Spinal cord (tissue), 10 donors: Measurements from ENCODE around the gene LTBP1. TPM values are rescaled to one million over a fixed set of nuclear protein-coding genes. Genes with fewer than 3 reads are reported as not detected.

Source experiments
- DNase-seq, 6 donors: peaks; one replicate each; pipeline versions ENCODE4 v3.0.0 to v3.0.0-alpha.2; 2013 to 2015; ENCODE audit warnings: low spot score in 6 of 6, low read depth in 4 of 6
- H3K27ac ChIP-seq: one replicate; pipeline ENCODE4 v1.5.1; 2013; ENCODE audit warnings: low read depth, low read length, control low read depth
- H3K27me3 ChIP-seq: one replicate; pipeline ENCODE4 v1.6.1; 2013; ENCODE audit warnings: low read length; ENCODE audit not compliant: control insufficient read depth, insufficient read depth
- H3K36me3 ChIP-seq: one replicate; pipeline ENCODE4 v1.6.1; 2013; ENCODE audit warnings: low read length; ENCODE audit not compliant: control insufficient read depth, insufficient read depth
- H3K4me1 ChIP-seq: one replicate; pipeline ENCODE4 v1.6.1; 2013; ENCODE audit warnings: low read length; ENCODE audit not compliant: control insufficient read depth, insufficient read depth
- H3K4me3 ChIP-seq: one replicate; pipeline ENCODE4 v1.5.1; 2013; ENCODE audit warnings: low read depth, low read length, control low read depth
- H3K9me3 ChIP-seq: one replicate; pipeline ENCODE4 v1.6.1; 2013; ENCODE audit warnings: low read length; ENCODE audit not compliant: control insufficient read depth, insufficient read depth
- WGBS: methylation state at CpG from one replicate; pipeline ENCODE4 v1.1.5; 2013; ENCODE audit warnings: missing lambda C conversion rate; ENCODE audit not compliant: insufficient coverage; 5-methylcytosine and 5-hydroxymethylcytosine counted together
- polyA plus RNA-seq, 2 donors: library from polyadenylated mRNA; unstranded; fragments of 120-200 nt; gene quantifications; one replicate each; pipeline ENCODE4 v1.2.1, GENCODE V29; 2013; ENCODE audit not compliant: insufficient read length in 2 of 2
- total RNA-seq, 2 donors: library from RNA; depleted of rRNA in 1 of 2; stranded (reverse); fragments of 120-200 nt in 1 of 2; fragments of >200 nt in 1 of 2; gene quantifications; one replicate each; pipeline versions ENCODE4 v1.2.3 to v1.2.4, GENCODE V29; 2013 to 2014
- donor health status: healthy.

The LTBP1 gene
- total and polyA plus RNA-seq, 4 donors: 22.7 to 83.0 (median 51.7) TPM

GRCh38 chr2:33395655-33396249 lies 449.0 kb downstream of the LTBP1 start:
- no peak for DNase-seq
- H3K27ac ChIP-seq: no peak overlapping the region
- H3K4me3 ChIP-seq: no peak overlapping the region

DNA sequence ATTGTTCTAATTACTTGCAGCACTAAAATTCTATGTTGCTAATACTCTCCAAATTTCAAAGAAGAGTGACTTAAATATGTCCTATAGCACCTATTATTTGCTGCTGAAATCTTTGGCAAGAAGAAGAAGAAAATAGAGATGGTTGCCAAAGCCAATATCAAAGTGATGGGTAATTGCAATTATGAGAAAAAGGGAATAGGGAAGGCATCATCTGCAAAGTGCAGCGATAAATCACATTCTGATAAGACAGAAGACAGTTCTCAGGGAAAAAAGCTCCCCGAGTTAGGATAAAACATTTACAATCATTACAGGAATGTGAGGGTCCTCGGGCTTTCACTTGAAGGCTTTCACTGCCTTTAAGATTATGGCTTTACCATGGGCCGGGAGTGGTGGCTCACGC lies 457.6 kb downstream of the LTBP1 start:
- no peak overlapping the region for H3K27ac ChIP-seq
- no peak overlapping the region for H3K4me3 ChIP-seq
- peak in 1 of 6 donors; percentile 60 for DNase-seq
- H3K4me1 ChIP-seq: no peaks in the 10 kb centered on the region
- H3K9me3 ChIP-seq: no peaks in the 10 kb centered on the region
- no peaks in the 10 kb centered on the region for H3K36me3 ChIP-seq
- no peaks in the 10 kb centered on the region for H3K27me3 ChIP-seq
- 90% methylated on average over 3 of the region's 5 CpGs for WGBS

More at GRCh38 chr2:33395655-33396249, 449.0 kb downstream of the LTBP1 start:
- H3K9me3 ChIP-seq: no peaks in the 10 kb centered on the region
- no peaks in the 10 kb centered on the region for H3K36me3 ChIP-seq
- peaks cover 4% of the 10 kb centered on the region for H3K4me1 ChIP-seq
- H3K27me3 ChIP-seq: no peaks in the 10 kb centered on the region

DNA sequence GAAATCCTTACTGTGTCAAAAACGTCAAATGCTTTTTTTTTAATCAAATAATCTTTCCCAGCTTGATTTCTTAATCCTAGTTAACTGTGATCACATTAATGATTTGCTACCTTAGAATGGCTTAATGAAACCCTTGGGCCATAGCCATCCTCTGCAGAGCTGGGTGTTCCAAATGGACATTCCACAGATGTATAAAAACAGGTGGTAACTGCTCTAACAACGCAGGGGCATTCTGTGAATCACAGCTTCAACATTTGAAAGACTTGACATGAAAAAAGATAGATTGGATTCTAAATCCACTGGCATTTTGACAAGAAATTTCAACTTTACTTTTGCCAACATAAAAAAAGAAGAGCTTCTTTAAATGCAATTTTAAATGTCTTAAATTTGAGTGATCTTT lies 459.9 kb downstream of the LTBP1 start:
- no peaks in the 10 kb centered on the region for H3K4me1 ChIP-seq
- no peak overlapping the region for H3K27ac ChIP-seq
- no peaks in the 10 kb centered on the region for H3K36me3 ChIP-seq
- H3K9me3 ChIP-seq: no peaks in the 10 kb centered on the region
- H3K4me3 ChIP-seq: no peak overlapping the region
- DNase-seq: no peak
- no peaks in the 10 kb centered on the region for H3K27me3 ChIP-seq
- WGBS: no CpG with 5 or more reads among the region's 2 CpGs

- no peaks in the 10 kb centered on the region for H3K27me3 ChIP-seq
- H3K36me3 ChIP-seq: no peaks in the 10 kb centered on the region
- H3K9me3 ChIP-seq: no peaks in the 10 kb centered on the region
- H3K27ac ChIP-seq: no peak overlapping the region
- H3K4me1 ChIP-seq: no peaks in the 10 kb centered on the region
- no peak overlapping the region for H3K4me3 ChIP-seq
- 100% methylated on average over 1 of the region's 2 CpGs for WGBS
- no peak for DNase-seq
Observed at GRCh38 chr2:33408109-33408508, 461.4 kb downstream of the LTBP1 start.

DNA sequence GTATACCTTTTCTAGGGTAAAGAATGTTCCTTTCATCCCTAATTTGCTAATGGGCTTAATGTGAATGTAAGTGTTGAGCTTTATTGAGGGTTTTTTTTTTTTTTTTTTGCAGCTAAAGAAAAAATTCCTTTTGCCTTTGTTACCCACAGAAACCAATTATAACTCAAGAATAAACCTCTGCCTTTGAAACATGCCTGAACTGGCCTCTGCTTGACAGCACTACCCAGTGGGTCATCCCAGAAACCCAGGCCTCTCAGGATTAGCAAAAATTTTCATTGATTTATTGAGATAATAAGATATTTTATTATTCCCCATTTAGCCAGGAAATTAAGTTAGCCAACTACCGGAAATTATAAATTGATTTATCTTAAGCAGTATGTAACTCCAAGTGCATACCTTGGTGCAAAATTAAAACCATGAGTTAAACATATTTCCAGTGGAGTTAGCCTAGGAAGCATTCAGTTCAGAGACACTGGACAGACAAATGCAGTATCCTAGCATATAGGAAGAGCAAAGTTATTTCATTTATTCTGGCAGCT lies 462.7 kb downstream of the LTBP1 start:
- Histone ChIP-seq H3K9me3 (no peaks in the 10 kb centered on the region), H3K27me3 (no peaks in the 10 kb centered on the region), H3K4me1 (no peaks in the 10 kb centered on the region), H3K36me3 (no peaks in the 10 kb centered on the region), H3K4me3 (no peak overlapping the region), H3K27ac (no peak overlapping the region)
- WGBS: no CpG with 5 or more reads among the region's 1 CpG
- DNase-seq: no peak

- 61% methylated on average over 3 of the region's 3 CpGs for WGBS
- Histone ChIP-seq H3K36me3 (no peaks in the 10 kb centered on the region), H3K27ac (no peak overlapping the region), H3K9me3 (no peaks in the 10 kb centered on the region), H3K4me3 (no peak overlapping the region), H3K4me1 (no peaks in the 10 kb centered on the region), H3K27me3 (no peaks in the 10 kb centered on the region)
- DNase-seq: peak in 1 of 6 donors; percentile 33
Observed at GRCh38 chr2:33411765-33412164, 465.0 kb downstream of the LTBP1 start.

GRCh38 chr2:33412920-33413319 lies 466.2 kb downstream of the LTBP1 start:
- WGBS: no CpG with 5 or more reads among the region's 1 CpG
- DNase-seq: no peak
- no peaks in the 10 kb centered on the region for H3K36me3 ChIP-seq
- H3K9me3 ChIP-seq: no peaks in the 10 kb centered on the region
- no peaks in the 10 kb centered on the region for H3K4me1 ChIP-seq
- no peak overlapping the region for H3K27ac ChIP-seq
- no peaks in the 10 kb centered on the region for H3K27me3 ChIP-seq
- no peak overlapping the region for H3K4me3 ChIP-seq

GRCh38 chr2:33419581-33420200 lies 472.9 kb downstream of the LTBP1 start:
- H3K27me3 ChIP-seq: no peaks in the 10 kb centered on the region
- DNase-seq: peak in 1 of 6 donors; percentile 42
- no peak overlapping the region for H3K4me3 ChIP-seq
- H3K27ac ChIP-seq: no peak overlapping the region
- H3K36me3 ChIP-seq: no peaks in the 10 kb centered on the region
- WGBS: 40% methylated on average over 1 of the region's 5 CpGs
- H3K4me1 ChIP-seq: no peaks in the 10 kb centered on the region
- H3K9me3 ChIP-seq: no peaks in the 10 kb centered on the region

- H3K4me3 ChIP-seq: no peak overlapping the region
- no peaks in the 10 kb centered on the region for H3K9me3 ChIP-seq
- H3K27me3 ChIP-seq: no peaks in the 10 kb centered on the region
- no peak overlapping the region for H3K27ac ChIP-seq
- WGBS: 86% methylated on average over 1 of the region's 4 CpGs
- no peaks in the 10 kb centered on the region for H3K36me3 ChIP-seq
- H3K4me1 ChIP-seq: no peaks in the 10 kb centered on the region
- DNase-seq: no peak
Observed at GRCh38 chr2:33420726-33421125, 474.0 kb downstream of the LTBP1 start.

- DNase-seq: no peak
- Histone ChIP-seq H3K36me3 (no peaks in the 10 kb centered on the region), H3K27ac (no peak overlapping the region), H3K4me3 (no peak overlapping the region), H3K4me1 (no peaks in the 10 kb centered on the region), H3K9me3 (no peaks in the 10 kb centered on the region), H3K27me3 (no peaks in the 10 kb centered on the region)
- WGBS: 93% methylated on average over 1 of the region's 2 CpGs
Observed at GRCh38 chr2:33421820-33422219, 475.1 kb downstream of the LTBP1 start.
